ENCODE data around the gene FTH1.
"Not testable (repeated sequence)": the region's sequence is repeated elsewhere in the genome, so short reads cannot be mapped to it uniquely, and the experiment has no call there.

The FTH1 gene

DNA sequence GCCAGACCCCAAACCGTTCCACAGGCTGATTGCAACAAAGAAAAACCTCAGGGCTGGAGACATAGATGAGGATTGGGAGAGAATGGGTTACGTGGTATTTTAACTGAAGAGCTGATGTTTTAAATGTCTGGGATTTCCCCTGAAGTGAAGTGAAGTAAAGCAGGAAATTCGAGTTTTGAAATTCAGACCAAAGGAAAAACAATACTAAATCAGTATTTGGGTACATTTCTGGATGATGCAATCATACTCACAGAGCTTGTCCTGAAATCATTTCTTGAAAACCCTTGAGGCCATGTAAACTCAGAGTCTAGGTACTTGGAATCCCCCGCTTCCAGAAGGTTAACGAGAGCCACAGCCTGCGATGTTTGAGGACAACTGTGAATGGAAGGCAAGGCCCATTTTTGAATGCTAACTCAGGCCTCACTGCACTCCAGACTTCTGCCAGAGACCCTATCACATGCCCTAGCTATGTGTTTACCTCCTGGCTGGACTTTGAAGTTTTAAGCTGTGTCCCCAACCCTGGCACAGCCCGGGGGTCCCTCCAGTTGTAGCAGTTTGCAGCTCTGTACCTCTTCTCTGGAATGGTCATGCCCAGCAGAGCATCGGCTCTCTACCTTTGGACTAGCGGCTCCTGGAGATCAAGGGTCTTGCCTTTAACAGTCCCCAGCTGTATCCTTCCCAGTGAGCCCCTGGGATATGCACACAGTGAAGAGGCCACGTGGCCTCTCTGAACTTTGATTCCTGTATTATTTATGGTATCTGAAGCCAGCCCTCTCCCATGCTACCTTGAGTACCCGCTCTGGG lies 5.4 kb upstream of the FTH1 start:
- ATAC-seq (replicated peaks) (peak in 1 of 2 donors; percentile 5), DNase-seq (no peak)
- Mint-ChIP-seq H3K36me3 (peaks cover 3 to 4% of the 10 kb centered on the region in 2 donors), H3K9me3 (no peaks in the 10 kb centered on the region), H3K4me3 (peak overlapping the region; percentile 5 to 43), H3K27ac (peak overlapping the region; percentile 72), H3K4me1 (peaks cover 39 to 72% of the 10 kb centered on the region in 2 donors), H3K27me3 (no peaks in the 10 kb centered on the region)

DNA sequence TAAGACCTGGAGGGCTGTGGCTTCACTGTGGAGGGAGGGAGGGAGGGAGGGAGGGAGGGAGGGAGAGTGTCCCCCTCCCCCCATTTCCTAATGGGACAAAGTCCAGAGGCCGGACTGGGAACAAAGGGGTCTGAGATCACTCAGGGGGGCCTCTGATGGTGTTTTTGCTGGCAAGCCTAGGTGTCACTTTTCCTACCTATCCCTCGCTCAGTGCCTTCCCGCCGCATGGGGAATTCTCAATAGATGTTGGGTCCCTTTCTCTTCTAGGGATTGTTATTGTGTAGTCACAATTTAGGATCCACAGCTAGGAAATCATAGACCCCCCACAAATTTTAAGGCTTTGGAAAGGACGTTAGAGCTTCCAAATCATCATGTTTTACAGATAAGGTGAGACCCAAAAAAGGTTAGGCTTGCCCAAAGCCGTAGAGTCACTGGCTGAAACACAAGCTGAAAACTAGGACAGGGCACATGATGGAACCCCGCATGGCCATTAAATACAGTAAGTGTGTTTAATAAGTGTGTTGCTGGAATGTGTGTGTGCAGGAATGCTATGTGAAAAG lies 4.8 kb upstream of the FTH1 start:
- H3K4me3 Mint-ChIP-seq, result peak overlapping the region; percentile 41 to 72
- H3K36me3 Mint-ChIP-seq, result peaks cover 3 to 4% of the 10 kb centered on the region in 2 donors
- DNase-seq (no peak), ATAC-seq (replicated peaks) (no peak)
- H3K9me3 Mint-ChIP-seq, result no peaks in the 10 kb centered on the region
- peak overlapping the region; percentile 80 for H3K27ac Mint-ChIP-seq
- peaks cover 39 to 73% of the 10 kb centered on the region in 2 donors for H3K4me1 Mint-ChIP-seq
- no peaks in the 10 kb centered on the region for H3K27me3 Mint-ChIP-seq

GRCh38 chr11:61971248-61972111 lies 4.0 kb upstream of the FTH1 start:
- no peaks in the 10 kb centered on the region for H3K27me3 Mint-ChIP-seq
- ATAC-seq (replicated peaks), result no peak
- DNase-seq, result peak; percentile 41
- H3K4me3 Mint-ChIP-seq, result peak overlapping the region; percentile 41 to 72
- H3K27ac Mint-ChIP-seq, result peak overlapping the region; percentile 80
- H3K9me3 Mint-ChIP-seq, result no peaks in the 10 kb centered on the region
- peaks cover 3 to 5% of the 10 kb centered on the region in 2 donors for H3K36me3 Mint-ChIP-seq
- H3K4me1 Mint-ChIP-seq, result peaks cover 39 to 73% of the 10 kb centered on the region in 2 donors

- H3K36me3 Mint-ChIP-seq, result peaks cover 6 to 12% of the 10 kb centered on the region in 2 donors
- ATAC-seq (replicated peaks), result no peak
- DNase-seq, result no peak
- peaks cover 40 to 69% of the 10 kb centered on the region in 2 donors for H3K4me1 Mint-ChIP-seq
- no peaks in the 10 kb centered on the region for H3K9me3 Mint-ChIP-seq
- H3K4me3 Mint-ChIP-seq, result no peak overlapping the region
- H3K27ac Mint-ChIP-seq, result no peak overlapping the region
- H3K27me3 Mint-ChIP-seq, result no peaks in the 10 kb centered on the region
Measured at GRCh38 chr11:61969838-61970662, 2.6 kb upstream of the FTH1 start.

GRCh38 chr11:61969391-61969758 lies 1.9 kb upstream of the FTH1 start:
- Mint-ChIP-seq H3K27ac (no peak overlapping the region), H3K4me3 (peak overlapping the region in 1 of 2 donors; percentile 59), H3K9me3 (no peaks in the 10 kb centered on the region), H3K4me1 (peaks cover 45 to 74% of the 10 kb centered on the region in 2 donors), H3K36me3 (peaks cover 12 to 18% of the 10 kb centered on the region in 2 donors), H3K27me3 (no peaks in the 10 kb centered on the region)
- ATAC-seq (replicated peaks) (no peak), DNase-seq (no peak)

DNA sequence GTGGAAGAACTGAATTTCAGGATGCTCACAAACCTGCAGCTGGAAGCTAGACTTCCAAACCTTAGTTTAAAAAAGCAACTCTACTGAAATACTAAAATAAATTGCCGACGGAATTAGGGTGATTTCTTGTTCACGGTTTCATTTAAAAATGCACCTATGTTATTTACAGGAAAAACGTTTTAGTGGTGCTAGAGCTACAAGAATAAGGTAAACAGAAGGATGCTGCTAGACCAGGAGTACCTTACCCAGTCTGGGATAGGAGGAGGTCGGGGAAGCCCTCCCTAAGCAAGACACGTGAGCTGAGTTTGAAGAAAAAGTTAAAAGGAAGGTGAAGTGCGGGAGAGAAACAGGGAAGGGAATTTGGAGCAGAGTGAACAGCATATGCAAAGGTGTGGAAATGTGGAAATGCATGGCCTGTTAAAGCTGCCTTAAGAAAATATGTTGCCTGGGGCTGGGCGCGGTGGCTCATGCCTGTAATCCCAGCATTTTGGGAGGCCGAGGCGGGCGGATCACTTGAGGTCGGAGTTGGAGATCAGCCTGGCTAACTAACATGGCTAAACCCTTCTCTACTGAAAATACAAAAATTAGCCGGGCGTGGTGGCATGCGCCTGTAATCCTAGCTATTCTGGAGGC lies 1.4 kb upstream of the FTH1 start:
- Mint-ChIP-seq H3K36me3 (peaks cover 17 to 22% of the 10 kb centered on the region in 2 donors), H3K9me3 (no peaks in the 10 kb centered on the region)

DNA sequence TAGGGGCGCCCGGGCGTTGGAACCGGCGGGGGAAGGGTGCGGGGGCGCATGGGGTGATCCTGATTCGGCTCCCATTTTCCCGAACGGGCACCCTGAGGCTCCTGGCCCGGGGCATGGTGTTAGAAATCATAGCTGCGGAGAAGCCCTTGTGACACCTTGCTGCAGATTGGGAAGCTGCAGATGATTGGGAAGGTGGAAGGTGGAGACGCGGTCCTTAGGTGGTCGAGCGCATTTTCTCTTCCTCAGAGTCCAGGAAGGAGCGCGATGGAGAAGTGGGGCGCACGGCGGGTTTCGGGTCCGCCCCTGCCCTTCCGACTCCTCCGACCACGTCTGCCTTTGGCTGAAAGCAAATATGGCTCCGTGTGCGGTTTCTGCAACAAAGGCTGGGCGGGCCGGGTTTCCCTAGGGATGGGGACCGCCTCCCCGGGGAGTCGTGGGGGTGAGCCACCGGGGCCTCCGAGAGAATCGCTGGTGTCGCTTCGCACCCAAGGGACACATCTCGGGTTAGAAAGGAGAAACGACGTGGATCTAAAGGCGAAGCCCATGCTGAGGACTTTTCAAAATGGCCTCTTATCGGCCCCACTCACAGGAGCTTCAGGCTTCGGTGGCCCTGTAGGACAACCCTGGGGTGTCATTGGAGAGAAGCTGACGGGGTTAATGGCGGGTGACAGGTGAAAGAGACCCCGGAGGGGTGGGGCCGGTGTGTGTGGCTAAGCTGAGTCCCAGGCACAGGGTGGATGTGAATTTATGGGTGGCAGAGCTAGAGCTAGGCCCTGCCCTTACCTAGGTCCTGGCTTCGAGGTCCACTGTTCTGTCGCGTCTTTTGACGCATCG lies 707 bp upstream of the FTH1 start:
- ATAC-seq (replicated peaks) (peak; percentile 40 to 45), DNase-seq (peak; percentile 89)
- Mint-ChIP-seq H3K4me3 (peak overlapping the region; percentile 88 to 90), H3K27me3 (no peaks in the 10 kb centered on the region), H3K4me1 (peaks cover 49 to 78% of the 10 kb centered on the region in 2 donors), H3K36me3 (peaks cover 17 to 29% of the 10 kb centered on the region in 2 donors), H3K9me3 (no peaks in the 10 kb centered on the region), H3K27ac (peak overlapping the region; percentile 96)

More for the DNA sequence above, 1.4 kb upstream of the FTH1 start:
- Mint-ChIP-seq H3K27me3 (no peaks in the 10 kb centered on the region), H3K27ac (peak overlapping the region; percentile 96), H3K4me1 (peaks cover 47 to 78% of the 10 kb centered on the region in 2 donors), H3K4me3 (no peak overlapping the region)
- ATAC-seq (replicated peaks), result no peak
- no peak for DNase-seq

GRCh38 chr11:61966734-61967115 lies 709 bp downstream of the FTH1 start:
- Mint-ChIP-seq H3K36me3 (peaks cover 23 to 40% of the 10 kb centered on the region in 2 donors), H3K9me3 (no peaks in the 10 kb centered on the region), H3K4me3 (peak overlapping the region; percentile 88 to 90), H3K27me3 (no peaks in the 10 kb centered on the region), H3K4me1 (peaks cover 56 to 78% of the 10 kb centered on the region in 2 donors), H3K27ac (peak overlapping the region; percentile 85)
- ATAC-seq (replicated peaks) (no peak), DNase-seq (no peak)

GRCh38 chr11:61964666-61965271 lies 2.7 kb downstream of the FTH1 start:
- Mint-ChIP-seq H3K4me3 (peak overlapping the region; percentile 88 to 90), H3K4me1 (peaks cover 48 to 72% of the 10 kb centered on the region in 2 donors), H3K36me3 (peaks cover 23 to 43% of the 10 kb centered on the region in 2 donors), H3K27ac (peak overlapping the region; percentile 90)
- DNase-seq; H3K9me3 Mint-ChIP-seq; ATAC-seq (replicated peaks); H3K27me3 Mint-ChIP-seq: not testable (repeated sequence)

DNA sequence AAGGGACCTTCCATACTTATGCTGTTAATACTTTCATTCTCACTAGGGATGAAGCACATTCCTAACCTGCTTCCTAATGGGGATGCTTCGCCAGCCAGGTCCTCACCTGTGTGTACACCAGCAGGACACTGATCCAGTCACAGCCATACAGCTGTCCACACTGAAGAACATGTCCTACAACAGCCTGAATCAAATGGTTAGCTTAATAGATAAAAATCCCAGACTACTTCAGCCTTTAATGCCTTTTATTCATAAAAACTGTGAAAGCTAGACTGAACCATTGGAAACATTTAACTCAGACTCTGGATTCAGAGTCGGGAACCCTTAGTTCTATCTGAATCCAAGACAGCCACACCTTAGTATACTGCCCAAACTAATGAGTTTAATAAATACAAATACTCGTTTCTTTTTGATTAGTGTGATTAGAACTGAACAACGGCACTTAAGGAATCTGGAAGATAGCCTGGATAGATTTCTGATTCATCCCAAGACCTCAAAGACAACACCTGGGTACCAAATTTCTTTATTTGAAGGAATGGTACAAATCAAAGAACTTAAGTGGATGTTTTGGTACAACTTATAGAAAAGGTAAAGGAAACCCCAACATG lies 3.3 kb downstream of the FTH1 start:
- DNase-seq, result no peak
- Mint-ChIP-seq H3K9me3 (no peaks in the 10 kb centered on the region), H3K27ac (peak overlapping the region; percentile 97), H3K4me1 (peaks cover 48 to 66% of the 10 kb centered on the region in 2 donors), H3K27me3 (no peaks in the 10 kb centered on the region), H3K4me3 (peak overlapping the region in 1 of 2 donors; percentile 90), H3K36me3 (peaks cover 23 to 46% of the 10 kb centered on the region in 2 donors)
- no peak for ATAC-seq (replicated peaks)

- DNase-seq (peak; percentile 53), ATAC-seq (replicated peaks) (peak; percentile 55 to 61)
- peak overlapping the region; percentile 76 for H3K4me3 Mint-ChIP-seq
- peaks cover 25 to 49% of the 10 kb centered on the region in 2 donors for H3K36me3 Mint-ChIP-seq
- peaks cover 45 to 59% of the 10 kb centered on the region in 2 donors for H3K4me1 Mint-ChIP-seq
- H3K27ac Mint-ChIP-seq, result peak overlapping the region; percentile 97
- no peaks in the 10 kb centered on the region for H3K9me3 Mint-ChIP-seq
- no peaks in the 10 kb centered on the region for H3K27me3 Mint-ChIP-seq
Measured at GRCh38 chr11:61963282-61964057, 4.0 kb downstream of the FTH1 start.
